BJ (cell line): ENCODE measurements around the gene PSD2. TPM values are rescaled to one million over a fixed set of nuclear protein-coding genes. Genes with fewer than 3 reads are reported as not detected.

Experiments used
- CTCF ChIA-PET: fragments of 350-600 bp; formaldehyde crosslinking; extraction: SDS; loops from one replicate; lab custom pipeline; 2021; ENCODE audit warnings: antibody characterized with exemption, inconsistent platforms; lab: Yijun Ruan, JAX
- POLR2A ChIA-PET: fragments of 300-600 bp; sonication (Branson Sonifier 250); formaldehyde crosslinking; extraction: SDS; loops from one replicate; lab custom pipeline; 2021; ENCODE audit warnings: antibody characterized with exemption; lab: Charles Lee
- DNase-seq: peaks from one replicate; pipeline ENCODE4 v3.0.0-alpha.2; 2011; ENCODE audit warnings: low read depth
- H3K27me3 ChIP-seq: 2 replicates; pipeline ENCODE4 v1.6.0; 2011; ENCODE audit warnings: low read length; ENCODE audit not compliant: control insufficient read depth, insufficient read depth
- H3K36me3 ChIP-seq: 2 replicates; pipeline ENCODE4 v1.5.1; 2011; ENCODE audit warnings: low read length; ENCODE audit not compliant: control insufficient read depth, insufficient read depth
- H3K4me3 ChIP-seq: 2 replicates; pipeline ENCODE4 v1.5.1; 2011; ENCODE audit warnings: low read depth, mild to moderate bottlenecking, control low read depth, low read length
- polyA plus RNA-seq: library from polyadenylated mRNA; depleted of rRNA; stranded (reverse); fragments of >200 nt; gene quantifications from 2 replicates; pipeline ENCODE4 v1.2.3, GENCODE V29; 2011
- TF ChIP-seq, protein P1 (sequence below): IDR thresholded peaks from 2 replicates; pipeline ENCODE4 v1.5.1; 2011; ENCODE audit warnings: low read depth, mild to moderate bottlenecking, control low read depth, inconsistent platforms, low read length, moderate library complexity; ENCODE audit not compliant: insufficient read depth

The PSD2 gene
- polyA plus RNA-seq, 1 experiment: 0.04 TPM

DNA sequence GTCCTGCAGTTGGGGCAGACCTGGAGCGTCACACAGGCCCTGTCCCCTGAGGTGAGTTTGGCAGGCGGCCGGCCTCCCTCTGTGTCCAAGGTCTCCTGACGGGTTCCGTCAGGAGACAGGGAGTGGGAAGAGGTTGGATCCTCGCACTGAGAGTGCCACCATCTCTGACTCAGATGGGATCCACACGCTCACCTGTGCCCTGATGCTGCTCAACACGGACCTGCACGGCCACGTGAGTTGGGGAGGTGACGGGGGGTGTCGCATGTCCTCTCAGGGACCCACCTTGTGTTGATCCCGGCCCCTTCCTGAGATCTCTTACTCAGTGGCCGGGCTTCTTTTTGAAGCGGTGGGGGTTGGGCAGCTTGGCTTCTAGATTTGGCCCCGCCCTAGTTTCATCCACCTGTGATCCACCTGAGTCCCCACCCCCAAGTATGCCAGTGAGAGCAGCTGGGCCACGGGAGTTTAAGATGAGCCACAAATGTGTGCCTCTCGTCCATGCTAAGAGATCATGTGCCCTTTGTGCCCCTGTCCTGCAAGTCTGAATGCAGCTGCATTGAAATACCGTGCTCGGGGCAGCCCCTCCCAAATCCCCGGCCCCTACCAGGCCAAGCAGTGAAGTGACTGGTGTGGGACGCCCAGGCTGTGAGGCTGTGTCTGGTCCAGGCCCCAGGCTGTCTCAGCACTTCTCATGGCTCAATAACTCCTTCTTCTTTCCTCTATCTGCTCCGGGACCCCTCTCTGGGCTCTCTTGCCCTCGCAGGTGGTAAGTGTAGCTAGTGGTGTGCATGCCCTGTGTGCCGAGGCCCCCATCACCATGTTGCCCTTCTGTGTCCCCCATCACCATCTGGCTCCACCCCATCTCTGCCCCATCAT, 27.2 kb downstream of the PSD2 start:
- POLR2A ChIA-PET: no interaction called here
- no peak for DNase-seq
- no peaks in the 10 kb centered on the region for H3K36me3 ChIP-seq
- H3K4me3 ChIP-seq: no peak overlapping the region
- peaks cover 2% of the 10 kb centered on the region; the same call in 1 of the 2 replicates for H3K27me3 ChIP-seq
- CTCF ChIA-PET: interaction anchor here (1.7 kb wide), 1 partner anchor 40 kb away, joined by 5 read pairs; no protein-coding TSS in a partner anchor
- TF ChIP-seq, protein P1, sequence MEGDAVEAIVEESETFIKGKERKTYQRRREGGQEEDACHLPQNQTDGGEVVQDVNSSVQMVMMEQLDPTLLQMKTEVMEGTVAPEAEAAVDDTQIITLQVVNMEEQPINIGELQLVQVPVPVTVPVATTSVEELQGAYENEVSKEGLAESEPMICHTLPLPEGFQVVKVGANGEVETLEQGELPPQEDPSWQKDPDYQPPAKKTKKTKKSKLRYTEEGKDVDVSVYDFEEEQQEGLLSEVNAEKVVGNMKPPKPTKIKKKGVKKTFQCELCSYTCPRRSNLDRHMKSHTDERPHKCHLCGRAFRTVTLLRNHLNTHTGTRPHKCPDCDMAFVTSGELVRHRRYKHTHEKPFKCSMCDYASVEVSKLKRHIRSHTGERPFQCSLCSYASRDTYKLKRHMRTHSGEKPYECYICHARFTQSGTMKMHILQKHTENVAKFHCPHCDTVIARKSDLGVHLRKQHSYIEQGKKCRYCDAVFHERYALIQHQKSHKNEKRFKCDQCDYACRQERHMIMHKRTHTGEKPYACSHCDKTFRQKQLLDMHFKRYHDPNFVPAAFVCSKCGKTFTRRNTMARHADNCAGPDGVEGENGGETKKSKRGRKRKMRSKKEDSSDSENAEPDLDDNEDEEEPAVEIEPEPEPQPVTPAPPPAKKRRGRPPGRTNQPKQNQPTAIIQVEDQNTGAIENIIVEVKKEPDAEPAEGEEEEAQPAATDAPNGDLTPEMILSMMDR: no peak

DNA sequence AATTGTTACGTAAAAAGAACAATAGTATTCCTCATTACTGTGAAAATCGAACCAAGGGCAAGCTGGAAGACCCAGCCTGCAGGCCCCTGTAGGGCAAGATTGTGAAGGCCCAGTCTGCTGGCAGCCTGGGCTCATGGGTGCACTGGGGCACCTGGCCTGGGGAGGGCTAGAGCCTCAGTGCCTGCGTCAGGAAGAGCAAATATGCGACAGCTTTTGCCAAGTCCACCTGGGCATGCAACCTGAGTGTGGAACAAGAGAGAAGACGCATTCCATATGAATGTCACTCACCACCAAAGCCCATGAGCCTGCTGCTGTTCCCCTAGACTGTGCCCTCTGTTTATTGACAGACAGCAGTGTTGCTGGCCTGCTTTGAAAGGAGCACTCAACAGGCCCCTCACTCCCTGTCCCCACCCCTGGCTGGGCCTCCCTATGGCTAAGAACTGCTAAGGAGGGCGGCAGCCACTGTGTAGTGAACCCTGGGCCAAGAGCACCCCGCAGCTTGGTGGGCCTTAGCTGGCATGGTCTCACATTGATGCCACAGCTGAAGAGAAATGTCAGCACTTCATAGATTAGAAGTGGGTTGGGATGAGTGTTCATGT, 28.2 kb downstream of the PSD2 start:
- peaks cover 2% of the 10 kb centered on the region for H3K27me3 ChIP-seq
- ChIA-PET POLR2A (no interaction called here), CTCF (no interaction called here)
- no peak for DNase-seq
- TF ChIP-seq, protein P1: no peak
- H3K36me3 ChIP-seq: no peaks in the 10 kb centered on the region
- H3K4me3 ChIP-seq: no peak overlapping the region

DNA sequence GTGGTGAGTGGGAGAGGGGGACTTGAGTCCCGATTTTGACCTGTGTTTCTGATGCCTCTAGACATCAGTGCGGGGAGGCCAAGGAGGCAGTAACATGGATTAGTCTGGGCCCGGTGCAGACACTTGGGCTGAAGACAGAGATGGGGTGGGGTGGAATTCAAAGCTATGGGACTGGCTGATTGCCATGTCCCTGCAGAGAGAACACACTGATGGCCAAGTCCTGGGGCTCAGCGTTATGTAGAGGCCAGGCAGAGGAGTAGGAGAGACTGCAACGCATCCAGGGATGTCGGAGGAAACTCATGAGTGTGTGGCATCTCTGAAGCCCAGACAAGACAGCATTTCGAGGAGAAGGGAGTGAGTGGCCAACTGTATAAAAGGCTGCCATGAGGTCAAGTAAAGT, 30.1 kb downstream of the PSD2 start:
- Histone ChIP-seq H3K4me3 (no peak overlapping the region), H3K27me3 (peaks cover 2% of the 10 kb centered on the region), H3K36me3 (no peaks in the 10 kb centered on the region)
- DNase-seq: no peak
- TF ChIP-seq, protein P1: no peak
- CTCF ChIA-PET: interaction anchor here (0.6 to 1.2 kb wide), 2 partner anchors 39 to 40 kb away, joined by 3 to 4 read pairs; no protein-coding TSS in a partner anchor
- POLR2A ChIA-PET: no interaction called here

DNA sequence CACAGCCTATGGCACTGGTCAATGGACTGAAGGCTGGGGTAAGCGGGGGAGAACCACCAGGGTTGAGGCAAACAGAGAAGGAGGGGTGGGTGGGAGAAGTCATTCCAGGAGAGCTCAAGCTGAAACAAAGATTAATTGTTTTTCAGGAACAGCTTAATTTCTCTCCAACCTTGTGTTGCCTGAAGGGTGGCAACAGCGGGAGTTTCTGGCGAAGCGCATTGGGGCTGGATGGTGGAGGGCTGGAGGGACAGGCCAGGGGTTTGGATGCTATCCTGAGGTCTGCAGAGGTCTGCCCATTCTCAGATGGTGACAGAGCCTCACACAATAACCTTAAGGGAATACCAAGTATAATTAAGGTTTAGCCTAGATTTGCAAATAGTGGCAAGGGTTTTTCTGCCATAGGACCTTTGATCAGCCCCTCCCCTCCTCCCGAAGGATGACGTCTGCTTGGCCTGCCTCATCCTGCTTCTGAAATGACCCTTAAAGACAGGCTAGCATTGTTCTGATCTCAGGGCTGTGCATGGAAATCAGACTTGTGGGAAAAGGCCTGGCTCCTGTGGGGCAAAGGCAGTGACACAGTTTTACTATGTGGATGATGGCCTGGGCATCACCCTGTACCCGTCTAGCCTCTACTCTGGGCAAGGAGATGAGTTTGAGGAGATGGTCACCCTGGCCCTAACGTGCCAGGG, 32.7 kb downstream of the PSD2 start:
- TF ChIP-seq, protein P1: no peak
- H3K36me3 ChIP-seq: no peaks in the 10 kb centered on the region
- POLR2A ChIA-PET: no interaction called here
- DNase-seq: no peak
- peaks cover 5% of the 10 kb centered on the region for H3K27me3 ChIP-seq
- CTCF ChIA-PET: interaction anchor here (1.2 kb wide), 1 partner anchor 41 kb away, joined by 3 read pairs; no protein-coding TSS in a partner anchor
- no peak overlapping the region for H3K4me3 ChIP-seq

DNA sequence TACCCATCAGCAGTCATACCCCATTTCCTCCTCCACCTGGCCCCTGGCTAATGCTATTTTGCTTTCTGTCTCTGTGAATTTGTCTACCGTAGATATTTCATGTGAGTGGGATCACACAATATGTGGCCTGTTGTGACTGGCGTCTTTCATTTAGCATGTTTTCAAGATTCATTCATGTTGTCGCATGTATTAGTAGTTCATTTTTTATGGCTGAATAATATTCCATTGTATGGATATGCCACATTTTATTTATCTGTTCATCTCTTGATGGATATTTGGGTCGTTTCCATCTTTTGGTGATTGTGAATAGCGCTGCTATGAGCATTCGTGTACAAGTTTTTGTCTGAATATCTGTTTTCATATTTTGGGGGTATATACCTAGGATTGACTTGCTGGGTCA, 33.9 kb downstream of the PSD2 start:
- Histone ChIP-seq H3K36me3 (no peaks in the 10 kb centered on the region), H3K27me3 (peaks cover 5% of the 10 kb centered on the region), H3K4me3 (no peak overlapping the region)
- no peak for DNase-seq
- ChIA-PET CTCF (no interaction called here), POLR2A (no interaction called here)
- TF ChIP-seq, protein P1: no peak
